Transverse colon (tissue), 4 donors: ENCODE measurements around the gene SASH3. TPM values are rescaled to one million over a fixed set of nuclear protein-coding genes. Genes with fewer than 3 reads are reported as not detected.

ENCODE experiments used
- DNase-seq: peaks from one replicate; pipeline ENCODE4 v3.0.0-alpha.2; 2019
- H3K27ac ChIP-seq, 4 donors: fragments of 200-600 bp; sonication (generic); 2 replicates each; pipeline ENCODE4 v1.5.1; 2016 to 2018; ENCODE audit warnings: inconsistent platforms in 4 of 4
- H3K27me3 ChIP-seq: fragments of 200-600 bp; sonication (generic); 2 replicates; pipeline ENCODE4 v1.5.1; 2017; ENCODE audit warnings: inconsistent platforms
- H3K36me3 ChIP-seq, 4 donors: fragments of 200-600 bp; sonication (generic); 2 replicates each; pipeline ENCODE4 v1.5.1; 2017 to 2019; ENCODE audit warnings: inconsistent platforms in 4 of 4
- H3K4me1 ChIP-seq, 4 donors: fragments of 200-600 bp; sonication (generic); 2 replicates each; pipeline ENCODE4 v1.5.1; 2017 to 2020; ENCODE audit warnings: inconsistent platforms in 4 of 4
- H3K4me3 ChIP-seq, 4 donors: fragments of 200-600 bp; sonication (generic); 1 replicate in 1 of 4; 2 replicates in 3 of 4; pipeline versions ENCODE4 v1.5.1 to v1.6.1; 2017 to 2019; ENCODE audit warnings: inconsistent platforms in 4 of 4
- H3K9me3 ChIP-seq, 2 donors: fragments of 200-600 bp; sonication (generic); 2 replicates each; pipeline ENCODE4 v1.5.1; 2017 to 2019; ENCODE audit warnings: inconsistent platforms in 2 of 2
- CTCF ChIP-seq, 5 experiments: fragments of 200-600 bp in 3 of 5; fragments of 450-650 bp in 2 of 5; sonication (generic) in 3 of 5; IDR thresholded peaks; 1 replicate in 2 of 5; 2 replicates in 3 of 5; pipeline ENCODE4 v1.5.1; 2016 to 2017; ENCODE audit warnings: antibody characterized with exemption in 5 of 5, inconsistent platforms in 3 of 5, mild to moderate bottlenecking in 2 of 5, moderate library complexity in 1 of 5
- EP300 ChIP-seq: sonication (generic); formaldehyde crosslinking; IDR thresholded peaks from one replicate; pipeline ENCODE4 v1.6.1; 2017; ENCODE audit warnings: antibody characterized with exemption, low read depth
- POLR2A ChIP-seq: fragments of 450-650 bp; IDR thresholded peaks from one replicate; pipeline ENCODE4 v1.6.1; 2016; ENCODE audit warnings: antibody characterized with exemption, mild to moderate bottlenecking, moderate library complexity
- POLR2AphosphoS5 ChIP-seq, 3 donors: sonication (generic); formaldehyde crosslinking; IDR thresholded peaks; one replicate each; pipeline ENCODE4 v1.6.1; 2016; ENCODE audit warnings: antibody characterized with exemption in 3 of 3
- WGBS, 2 donors: methylation state at CpG; one replicate each; pipeline ENCODE4 v1.1.5; 2018; ENCODE audit warnings: low coverage in 1 of 2; 5-methylcytosine and 5-hydroxymethylcytosine counted together
- in situ Hi-C, 4 donors: fragments of 200-750 bp; cut with MboI; loops; one replicate each; pipeline versions ENCODE4 v1.15.0 to v1.15.1; 2017; ENCODE audit warnings: low sequenced_read_pairs in 3 of 4, low pct_ligation_motif_present in 1 of 4, low pct_unique_long_range_greater_than_20kb in 1 of 4
- intact Hi-C: fragments of 100-400 bp; cut with DNase I; formaldehyde crosslinking; loops from one replicate; pipeline ENCODE4 v1.15.1; 2023; ENCODE audit warnings: low total_unique reads
- total RNA-seq, 4 donors: library from RNA; depleted of rRNA; stranded (reverse); fragments of >200 nt; gene quantifications; one replicate each; pipeline ENCODE4 v1.1.0, GENCODE V29; 2016

The SASH3 gene
- total RNA-seq, 4 donors from 2014 or later = 1.6 to 20.9 (median 11.1) TPM

DNA sequence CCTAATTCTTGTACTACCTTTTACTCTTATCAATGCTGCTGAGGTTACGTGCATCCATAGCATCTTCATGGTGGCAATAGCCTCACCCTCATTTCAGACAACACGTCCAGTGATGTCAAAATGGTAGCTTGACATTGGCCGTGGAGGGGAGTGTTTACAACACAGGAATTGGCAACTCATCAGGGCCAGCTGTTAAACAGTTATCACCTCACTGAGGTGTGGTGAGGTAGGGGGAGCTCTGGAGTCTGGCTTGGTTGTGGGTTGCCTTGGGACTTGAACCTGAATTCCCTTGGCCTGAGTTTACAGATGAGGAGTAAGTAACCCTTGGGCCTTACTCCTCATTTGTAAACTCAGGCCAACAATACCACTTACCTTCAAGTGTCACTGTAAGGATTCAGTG is 10.4 kb downstream of the SASH3 start:
- Histone ChIP-seq H3K4me3 (no peak overlapping the region), H3K9me3 (no peaks in the 10 kb centered on the region), H3K27ac (no peak overlapping the region), H3K4me1 (no peaks in the 10 kb centered on the region), H3K36me3 (no peaks in the 10 kb centered on the region), H3K27me3 (no peaks in the 10 kb centered on the region)
- DNase-seq = no peak
- no peak for TF ChIP-seq POLR2AphosphoS5 (IDR thresholded peaks at IDR 0.05)
- no peak for TF ChIP-seq POLR2A
- no peak for TF ChIP-seq CTCF (IDR thresholded peaks at IDR 0.05)
- no peak for TF ChIP-seq EP300
- in situ Hi-C loops = no loop called here
- WGBS, 2 donors = 75 to 82% methylated on average over 3 of the region's 3 CpGs
- intact Hi-C loops = no loop called here

GRCh38 chrX:129790808-129791207 is 11.1 kb downstream of the SASH3 start:
- Histone ChIP-seq H3K4me3 (no peak overlapping the region), H3K4me1 (no peaks in the 10 kb centered on the region), H3K27ac (no peak overlapping the region), H3K27me3 (no peaks in the 10 kb centered on the region), H3K9me3 (no peaks in the 10 kb centered on the region), H3K36me3 (no peaks in the 10 kb centered on the region)
- 89% methylated on average over 9 of the region's 9 CpGs; no CpG with 5 or more reads in 1 of the 2 donors for WGBS, 2 donors
- intact Hi-C loops = no loop called here
- in situ Hi-C loops = no loop called here
- DNase-seq = no peak
- TF ChIP-seq EP300 (no peak), CTCF (IDR thresholded peaks at IDR 0.05) (no peak), POLR2A (no peak), POLR2AphosphoS5 (IDR thresholded peaks at IDR 0.05) (no peak)

DNA sequence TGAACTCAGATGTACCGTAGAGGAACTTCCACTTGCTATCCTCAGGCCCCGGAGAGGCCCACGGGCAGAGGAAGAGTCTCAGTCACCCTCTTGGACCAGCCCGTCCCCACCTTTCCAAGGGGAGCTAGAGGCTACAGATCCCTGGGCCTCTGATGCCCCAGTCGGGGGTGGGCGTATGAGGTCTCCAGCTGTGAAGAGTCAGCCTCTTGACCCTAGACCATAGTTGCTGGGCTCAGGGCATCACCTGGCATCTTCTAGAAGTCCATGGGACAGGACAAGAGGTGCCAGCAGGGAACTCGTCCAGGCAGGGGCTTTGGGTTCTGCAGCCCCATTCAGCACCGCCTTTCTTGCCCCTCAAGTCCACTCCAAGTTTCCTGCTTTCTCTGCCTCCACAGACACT is 11.6 kb downstream of the SASH3 start:
- TF ChIP-seq CTCF (IDR thresholded peaks at IDR 0.05) (no peak), POLR2AphosphoS5 (IDR thresholded peaks at IDR 0.05) (no peak), EP300 (no peak), POLR2A (no peak)
- in situ Hi-C loops = no loop called here
- DNase-seq = no peak
- 77% methylated on average over 6 of the region's 8 CpGs; no CpG with 5 or more reads in 1 of the 2 donors for WGBS, 2 donors
- H3K27ac ChIP-seq = no peak overlapping the region
- H3K4me1 ChIP-seq = no peaks in the 10 kb centered on the region
- H3K36me3 ChIP-seq = no peaks in the 10 kb centered on the region
- no peaks in the 10 kb centered on the region for H3K9me3 ChIP-seq
- intact Hi-C loops = no loop called here
- H3K4me3 ChIP-seq = no peak overlapping the region
- no peaks in the 10 kb centered on the region for H3K27me3 ChIP-seq

- Histone ChIP-seq H3K27ac (no peak overlapping the region), H3K4me1 (no peaks in the 10 kb centered on the region), H3K9me3 (no peaks in the 10 kb centered on the region), H3K27me3 (no peaks in the 10 kb centered on the region), H3K36me3 (no peaks in the 10 kb centered on the region), H3K4me3 (no peak overlapping the region)
- intact Hi-C loops (no loop called here), in situ Hi-C loops (no loop called here)
- TF ChIP-seq POLR2AphosphoS5 (IDR thresholded peaks at IDR 0.05) = no peak
- TF ChIP-seq CTCF (IDR thresholded peaks at IDR 0.05) = no peak
- TF ChIP-seq EP300 = no peak
- TF ChIP-seq POLR2A = no peak
- DNase-seq = no peak
- WGBS, 2 donors = 75% methylated on average over 11 of the region's 11 CpGs; no CpG with 5 or more reads in 1 of the 2 donors
Measured at GRCh38 chrX:129791961-129792570, 12.3 kb downstream of the SASH3 start.
